Measurements from ENCODE around the gene ATP8B4. TPM values are rescaled to one million over a fixed set of nuclear protein-coding genes. Genes with fewer than 3 reads are reported as not detected.

The ATP8B4 gene
- total and polyA plus RNA-seq, 4 donors: 1.9 to 19.7 (median 12.4) TPM

DNA sequence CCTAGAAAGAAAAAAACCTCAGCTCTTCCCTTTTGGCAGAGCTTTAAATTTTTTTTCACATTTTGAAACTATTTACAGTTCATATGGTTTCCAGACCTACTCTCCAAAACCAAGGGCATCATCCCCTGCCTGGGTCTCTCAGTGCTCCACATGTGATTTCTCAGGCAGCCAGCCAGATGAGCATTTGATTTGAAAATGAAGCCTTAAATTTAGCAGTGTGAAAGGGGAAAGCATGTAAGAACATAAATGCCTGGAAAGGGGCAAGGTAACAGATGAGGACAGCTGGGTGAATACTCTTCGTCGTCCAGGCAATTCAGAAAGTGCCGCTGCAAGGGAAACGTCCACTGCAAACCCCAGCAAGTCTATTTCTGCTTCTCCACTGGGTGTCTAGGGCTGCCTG is 94.8 kb downstream of the ATP8B4 start:
- WGBS: 72% methylated on average over 4 of the region's 4 CpGs
- no peak overlapping the region for H3K9ac ChIP-seq (ENCODE audit: low read depth in 1 of 2, low read length in 2 of 2)
- TF ChIP-seq TAF1 (conservative IDR thresholded peaks at IDR 0.05) (no peak), FOXA2 (IDR thresholded peaks at IDR 0.05) (no peak), HNF4G (IDR thresholded peaks at IDR 0.05) (no peak), ZBTB33 (IDR thresholded peaks at IDR 0.05) (no peak), GABPA (IDR thresholded peaks at IDR 0.05 in 1 of 2, conservative IDR thresholded peaks at IDR 0.05 in 1 of 2) (no peak), NR2F2 (IDR thresholded peaks at IDR 0.05) (no peak), YY1 (IDR thresholded peaks at IDR 0.05) (no peak), RXRA (IDR thresholded peaks at IDR 0.05) (no peak), HNF4A (conservative IDR thresholded peaks at IDR 0.05) (no peak), JUND (IDR thresholded peaks at IDR 0.05) (no peak)
- peaks cover 0 to 3% (median 0%) of the 10 kb centered on the region in 4 donors for H3K4me1 ChIP-seq (ENCODE audit: control insufficient read depth in 4 of 4, insufficient read depth in 4 of 4, low read length in 3 of 4)
- no peaks in the 10 kb centered on the region for H3K9me3 ChIP-seq (ENCODE audit: control insufficient read depth in 4 of 4, low read length in 3 of 4)
- H3K27me3 ChIP-seq (ENCODE audit: control insufficient read depth in 4 of 4, insufficient read depth in 4 of 4, low read length in 3 of 4): no peaks in the 10 kb centered on the region
- no peak overlapping the region for H3K27ac ChIP-seq (ENCODE audit: low read depth in 1 of 2, low read length in 2 of 2)
- H3K4me3 ChIP-seq (ENCODE audit: low read depth in 1 of 3, low read length in 3 of 3): no peak overlapping the region
- no peak for DNase-seq (ENCODE audit: low spot score)
- no peaks in the 10 kb centered on the region for H3K36me3 ChIP-seq (ENCODE audit: control insufficient read depth in 4 of 4, insufficient read depth in 3 of 4, low read depth in 1 of 4, low read length in 3 of 4)

DNA sequence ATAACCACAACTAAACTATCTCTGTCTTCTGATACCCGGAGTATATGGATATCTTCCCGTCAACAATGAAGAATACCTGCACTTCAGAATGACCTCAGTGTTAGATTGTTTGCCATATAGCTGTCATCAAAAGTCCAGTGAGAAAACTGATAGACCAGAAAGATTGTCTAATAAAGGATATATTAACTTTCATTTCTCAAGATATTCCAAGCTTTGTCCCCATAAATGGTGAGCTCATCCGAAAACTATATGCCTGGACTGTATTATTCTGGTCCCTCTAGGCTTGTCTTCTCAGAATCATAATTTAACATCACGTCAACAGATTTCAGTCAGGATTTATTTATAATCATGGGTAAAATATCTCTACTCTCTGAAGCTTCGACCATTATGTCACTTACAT is 100.5 kb downstream of the ATP8B4 start:
- 96% methylated on average over 5 of the region's 5 CpGs for WGBS
- H3K27me3 ChIP-seq (ENCODE audit: control insufficient read depth in 4 of 4, insufficient read depth in 4 of 4, low read length in 3 of 4): no peaks in the 10 kb centered on the region
- no peak for DNase-seq (ENCODE audit: low spot score)

More for the DNA sequence above, 100.5 kb downstream of the ATP8B4 start:
- Histone ChIP-seq H3K4me1 (ENCODE audit: control insufficient read depth in 4 of 4, insufficient read depth in 4 of 4, low read length in 3 of 4) (peaks cover 0 to 3% (median 1%) of the 10 kb centered on the region in 4 donors), H3K9me3 (ENCODE audit: control insufficient read depth in 4 of 4, low read length in 3 of 4) (no peaks in the 10 kb centered on the region), H3K36me3 (ENCODE audit: control insufficient read depth in 4 of 4, insufficient read depth in 3 of 4, low read depth in 1 of 4, low read length in 3 of 4) (peaks cover 0 to 5% (median 0%) of the 10 kb centered on the region in 4 donors), H3K27ac (ENCODE audit: low read depth in 1 of 2, low read length in 2 of 2) (no peak overlapping the region), H3K4me3 (ENCODE audit: low read depth in 1 of 3, low read length in 3 of 3) (no peak overlapping the region), H3K9ac (ENCODE audit: low read depth in 1 of 2, low read length in 2 of 2) (no peak overlapping the region)
- TF ChIP-seq YY1 (IDR thresholded peaks at IDR 0.05) (no peak), EGR1 (IDR thresholded peaks at IDR 0.05; ENCODE audit: low read depth in 2 of 2) (no peak), RAD21 (IDR thresholded peaks at IDR 0.05) (no peak), FOXA2 (IDR thresholded peaks at IDR 0.05) (no peak), GABPA (IDR thresholded peaks at IDR 0.05 in 1 of 2, conservative IDR thresholded peaks at IDR 0.05 in 1 of 2) (no peak), NR2F2 (IDR thresholded peaks at IDR 0.05) (no peak), HNF4A (conservative IDR thresholded peaks at IDR 0.05) (no peak), ZBTB33 (IDR thresholded peaks at IDR 0.05) (no peak), MAX (IDR thresholded peaks at IDR 0.05) (no peak), RXRA (IDR thresholded peaks at IDR 0.05) (no peak), FOXA1 (IDR thresholded peaks at IDR 0.05) (no peak), TAF1 (conservative IDR thresholded peaks at IDR 0.05) (no peak)
- TF ChIP-seq, protein P1, sequence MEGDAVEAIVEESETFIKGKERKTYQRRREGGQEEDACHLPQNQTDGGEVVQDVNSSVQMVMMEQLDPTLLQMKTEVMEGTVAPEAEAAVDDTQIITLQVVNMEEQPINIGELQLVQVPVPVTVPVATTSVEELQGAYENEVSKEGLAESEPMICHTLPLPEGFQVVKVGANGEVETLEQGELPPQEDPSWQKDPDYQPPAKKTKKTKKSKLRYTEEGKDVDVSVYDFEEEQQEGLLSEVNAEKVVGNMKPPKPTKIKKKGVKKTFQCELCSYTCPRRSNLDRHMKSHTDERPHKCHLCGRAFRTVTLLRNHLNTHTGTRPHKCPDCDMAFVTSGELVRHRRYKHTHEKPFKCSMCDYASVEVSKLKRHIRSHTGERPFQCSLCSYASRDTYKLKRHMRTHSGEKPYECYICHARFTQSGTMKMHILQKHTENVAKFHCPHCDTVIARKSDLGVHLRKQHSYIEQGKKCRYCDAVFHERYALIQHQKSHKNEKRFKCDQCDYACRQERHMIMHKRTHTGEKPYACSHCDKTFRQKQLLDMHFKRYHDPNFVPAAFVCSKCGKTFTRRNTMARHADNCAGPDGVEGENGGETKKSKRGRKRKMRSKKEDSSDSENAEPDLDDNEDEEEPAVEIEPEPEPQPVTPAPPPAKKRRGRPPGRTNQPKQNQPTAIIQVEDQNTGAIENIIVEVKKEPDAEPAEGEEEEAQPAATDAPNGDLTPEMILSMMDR (IDR thresholded peaks at IDR 0.05; ENCODE audit: low read depth, low read length, missing input control): no peak
- TF ChIP-seq, protein P2, sequence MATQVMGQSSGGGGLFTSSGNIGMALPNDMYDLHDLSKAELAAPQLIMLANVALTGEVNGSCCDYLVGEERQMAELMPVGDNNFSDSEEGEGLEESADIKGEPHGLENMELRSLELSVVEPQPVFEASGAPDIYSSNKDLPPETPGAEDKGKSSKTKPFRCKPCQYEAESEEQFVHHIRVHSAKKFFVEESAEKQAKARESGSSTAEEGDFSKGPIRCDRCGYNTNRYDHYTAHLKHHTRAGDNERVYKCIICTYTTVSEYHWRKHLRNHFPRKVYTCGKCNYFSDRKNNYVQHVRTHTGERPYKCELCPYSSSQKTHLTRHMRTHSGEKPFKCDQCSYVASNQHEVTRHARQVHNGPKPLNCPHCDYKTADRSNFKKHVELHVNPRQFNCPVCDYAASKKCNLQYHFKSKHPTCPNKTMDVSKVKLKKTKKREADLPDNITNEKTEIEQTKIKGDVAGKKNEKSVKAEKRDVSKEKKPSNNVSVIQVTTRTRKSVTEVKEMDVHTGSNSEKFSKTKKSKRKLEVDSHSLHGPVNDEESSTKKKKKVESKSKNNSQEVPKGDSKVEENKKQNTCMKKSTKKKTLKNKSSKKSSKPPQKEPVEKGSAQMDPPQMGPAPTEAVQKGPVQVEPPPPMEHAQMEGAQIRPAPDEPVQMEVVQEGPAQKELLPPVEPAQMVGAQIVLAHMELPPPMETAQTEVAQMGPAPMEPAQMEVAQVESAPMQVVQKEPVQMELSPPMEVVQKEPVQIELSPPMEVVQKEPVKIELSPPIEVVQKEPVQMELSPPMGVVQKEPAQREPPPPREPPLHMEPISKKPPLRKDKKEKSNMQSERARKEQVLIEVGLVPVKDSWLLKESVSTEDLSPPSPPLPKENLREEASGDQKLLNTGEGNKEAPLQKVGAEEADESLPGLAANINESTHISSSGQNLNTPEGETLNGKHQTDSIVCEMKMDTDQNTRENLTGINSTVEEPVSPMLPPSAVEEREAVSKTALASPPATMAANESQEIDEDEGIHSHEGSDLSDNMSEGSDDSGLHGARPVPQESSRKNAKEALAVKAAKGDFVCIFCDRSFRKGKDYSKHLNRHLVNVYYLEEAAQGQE (IDR thresholded peaks at IDR 0.05): no peak

All from liver (tissue), 9 donors.